Endometrial microvascular endothelial cells (primary cell): ENCODE measurements around the gene AKAP6. TPM values are rescaled to one million over a fixed set of nuclear protein-coding genes. Genes with fewer than 3 reads are reported as not detected.
"Not testable (repeated sequence)": the region's sequence is repeated elsewhere in the genome, so short reads cannot be mapped to it uniquely, and the experiment has no call there.

Source experiments
- in situ Hi-C: cut with HindIII; loops from 2 replicates; pipeline ENCODE4 v1.10.0; 2017; ENCODE audit warnings: low sequenced_read_pairs, low pct_unique_long_range_greater_than_20kb; ENCODE audit errors: inconsistent ontology term
- total RNA-seq: library from RNA; depleted of rRNA; stranded (reverse); fragments of >200 nt; gene quantifications from one replicate; pipeline ENCODE4 v1.2.3, GENCODE V29; 2015; ENCODE audit errors: inconsistent ontology term

AKAP6 gene
- total RNA-seq, 1 donor from 2014 or later: under 0.01 TPM

DNA sequence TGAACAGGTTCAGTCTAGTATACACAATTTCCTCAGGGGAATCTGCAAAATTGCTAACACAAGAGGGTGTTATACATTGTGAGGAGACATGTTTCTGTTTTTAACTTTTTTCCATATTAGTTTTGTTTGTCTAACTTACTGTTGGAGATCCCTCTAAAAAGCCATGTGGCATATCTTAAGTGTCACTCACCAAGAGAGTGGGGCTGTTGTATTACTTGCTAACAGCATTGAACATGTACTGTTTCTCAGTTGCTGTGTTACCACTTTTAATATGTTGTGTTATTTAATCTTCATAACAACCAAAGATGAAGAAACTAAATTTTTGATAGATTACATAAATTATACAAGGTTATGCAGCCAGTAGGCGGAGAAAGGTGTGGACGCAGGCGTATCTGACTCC, 455.3 kb downstream of the AKAP6 start:
- in situ Hi-C loops: no loop called here

DNA sequence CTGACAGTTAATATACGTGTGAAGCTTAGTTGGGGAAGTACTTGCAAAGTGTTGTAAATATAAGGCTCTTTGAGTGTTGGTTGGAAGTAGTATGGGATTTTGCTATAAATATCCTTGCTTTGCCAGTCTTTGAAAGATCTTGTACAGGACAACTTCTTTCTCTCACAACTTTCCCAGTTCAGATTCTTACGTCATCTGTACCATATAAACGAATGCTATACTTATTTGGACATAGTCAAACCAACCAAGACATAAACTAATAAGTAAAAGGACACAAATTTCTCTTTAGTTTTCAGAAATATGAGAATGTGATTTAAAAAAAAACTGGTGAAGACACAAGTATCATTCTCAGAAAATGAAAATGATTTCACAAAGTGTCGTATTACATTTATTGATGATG, 456.5 kb downstream of the AKAP6 start:
- in situ Hi-C loops: no loop called here

DNA sequence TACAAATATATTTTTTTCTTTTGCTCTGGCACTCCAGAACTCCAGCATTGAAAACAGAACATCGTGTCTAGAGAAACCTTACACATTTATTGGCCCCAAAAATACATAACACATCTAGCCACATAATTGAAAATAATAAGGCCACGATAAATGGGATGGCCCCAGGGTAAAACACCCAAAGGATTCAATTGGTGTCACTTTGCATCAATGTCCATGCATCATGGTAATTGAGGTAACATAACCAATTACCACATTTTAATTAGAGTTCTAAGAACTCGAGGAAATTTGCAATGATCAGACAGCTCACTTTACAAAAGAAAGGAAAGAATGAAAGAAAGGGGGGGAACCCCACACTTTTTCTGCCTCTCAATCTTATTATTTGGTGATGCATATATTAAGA, 457.8 kb downstream of the AKAP6 start:
- in situ Hi-C loops: no loop called here

DNA sequence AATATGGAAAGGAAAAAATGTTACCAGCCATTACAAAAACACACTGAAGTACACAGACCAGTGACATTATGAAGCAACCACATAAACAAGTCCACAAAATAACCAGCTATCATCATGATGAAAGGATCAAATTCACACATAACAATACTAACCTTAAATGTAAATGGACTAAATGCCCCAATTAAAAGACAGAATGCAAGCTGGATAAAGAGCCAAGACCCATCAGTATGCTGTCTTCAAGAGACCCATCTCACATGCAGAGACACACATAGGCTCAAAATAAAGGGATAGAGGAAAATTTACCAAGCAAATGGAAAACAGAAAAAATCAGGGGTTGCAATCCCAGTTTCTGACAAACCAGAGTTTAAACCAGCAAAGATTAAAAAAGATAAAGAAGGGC, 463.9 kb downstream of the AKAP6 start:
- in situ Hi-C loops: not testable (repeated sequence)

DNA sequence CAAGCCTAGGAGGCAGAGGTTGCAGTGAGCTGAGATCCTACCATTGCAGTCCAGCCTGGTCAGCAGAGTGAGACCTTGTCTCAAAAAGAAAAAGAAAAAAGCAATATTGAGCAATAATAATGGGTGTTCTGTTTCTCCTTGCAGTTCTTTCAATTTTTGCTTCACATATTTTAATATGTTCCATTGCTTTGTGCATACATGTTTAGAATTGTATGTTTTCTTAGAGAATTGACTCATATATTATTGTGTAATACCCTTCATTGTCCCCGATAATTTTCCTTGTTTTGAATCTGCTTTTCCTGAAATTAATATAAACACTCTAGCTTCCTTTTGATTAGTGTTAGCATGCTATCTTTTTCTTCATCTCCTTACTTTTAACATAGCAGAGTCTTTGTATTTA, 471.2 kb downstream of the AKAP6 start:
- in situ Hi-C loops: no loop called here

DNA sequence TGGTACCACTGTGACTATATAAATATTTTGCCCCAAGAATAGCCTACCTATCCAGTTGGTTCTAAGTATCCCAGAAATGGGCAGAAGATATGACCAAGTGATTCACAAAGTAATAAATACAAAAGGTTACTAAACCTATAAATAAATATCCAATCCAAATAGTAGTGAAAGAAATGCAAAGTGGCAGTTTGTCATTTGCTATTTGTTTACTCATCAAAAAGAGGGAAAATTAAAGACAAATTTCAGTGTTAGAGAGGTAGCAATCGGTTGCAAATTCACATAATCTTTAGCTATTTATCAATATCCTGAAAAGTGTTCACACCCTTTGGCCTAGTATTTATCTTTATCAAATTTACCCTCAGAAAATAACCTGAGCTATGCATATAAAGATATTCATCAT, 473.2 kb downstream of the AKAP6 start:
- in situ Hi-C loops: no loop called here

DNA sequence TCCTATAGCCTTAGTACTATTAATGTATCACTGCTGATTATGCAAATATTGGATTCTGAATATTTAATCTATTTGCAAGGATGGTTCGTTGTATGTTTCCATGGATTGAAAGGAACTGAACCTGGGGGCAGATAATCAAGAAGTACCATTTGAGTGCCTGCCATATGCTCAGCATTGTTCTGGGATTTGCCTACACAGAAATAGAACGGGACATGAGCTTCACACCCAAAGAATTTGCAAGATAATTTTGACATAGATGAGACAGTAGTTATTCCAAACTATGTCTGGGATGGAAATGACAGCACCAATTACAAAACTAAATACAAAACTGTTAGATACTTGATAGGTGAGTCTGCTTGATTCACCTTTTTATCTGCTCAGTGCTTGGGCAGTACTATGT, 476.9 kb downstream of the AKAP6 start:
- in situ Hi-C loops: no loop called here

DNA sequence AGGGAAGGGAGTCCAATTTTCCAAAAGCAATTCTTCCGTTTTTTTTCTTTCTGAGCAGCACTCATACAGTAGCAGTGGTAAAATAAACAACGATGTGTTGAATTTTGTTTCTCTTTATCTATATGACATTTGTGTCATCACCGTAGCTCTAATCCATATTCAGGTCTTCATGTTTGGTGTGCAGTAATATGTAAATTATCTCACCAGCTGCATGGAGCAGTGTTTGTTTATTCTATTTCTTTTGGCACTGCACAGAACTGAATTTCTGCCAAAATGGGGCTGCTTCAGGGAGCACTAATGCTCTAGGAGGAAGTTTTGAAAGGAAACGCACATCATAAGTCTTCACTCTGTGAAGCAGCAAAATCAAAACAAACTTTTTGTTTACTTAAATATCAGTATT, 479.5 kb downstream of the AKAP6 start:
- in situ Hi-C loops: no loop called here

DNA sequence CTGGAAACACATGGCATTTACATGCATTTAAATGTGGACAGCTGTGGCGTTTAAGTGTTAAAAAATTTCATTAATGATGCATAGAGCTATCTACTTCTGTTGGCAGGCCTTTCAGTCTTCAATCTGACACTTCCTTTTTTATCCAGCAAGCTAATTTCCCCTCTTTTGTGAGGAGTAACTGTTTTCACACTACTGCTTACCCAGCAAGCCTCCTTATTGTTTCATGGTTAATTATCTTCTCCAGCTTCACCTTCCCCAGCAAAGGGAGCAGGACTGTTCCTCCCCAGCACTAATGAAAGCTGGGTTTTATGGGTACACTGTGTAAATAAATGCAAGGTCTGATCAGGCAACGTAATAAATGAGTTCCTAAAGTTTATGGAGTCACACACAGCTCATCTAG, 480.2 kb downstream of the AKAP6 start:
- in situ Hi-C loops: no loop called here

DNA sequence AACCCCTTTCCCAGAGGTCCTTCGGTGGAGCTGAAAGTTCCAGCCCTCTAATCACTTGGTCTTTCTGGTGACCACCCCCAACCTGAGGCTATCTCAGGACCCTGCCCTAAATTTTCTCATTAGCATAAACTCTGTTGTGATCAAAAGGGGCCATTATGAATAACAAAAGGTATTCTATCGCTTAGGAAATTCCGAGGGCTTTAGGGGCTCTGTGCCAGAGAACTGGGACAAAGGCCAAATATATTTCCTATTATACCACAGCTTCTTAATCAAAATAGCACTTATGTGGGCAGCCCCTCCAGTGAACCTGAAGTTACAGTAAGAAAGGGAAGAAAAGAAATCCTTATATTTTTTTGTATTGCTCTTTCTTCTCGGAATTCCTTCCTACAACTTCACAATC, 484.3 kb downstream of the AKAP6 start:
- in situ Hi-C loops: no loop called here

DNA sequence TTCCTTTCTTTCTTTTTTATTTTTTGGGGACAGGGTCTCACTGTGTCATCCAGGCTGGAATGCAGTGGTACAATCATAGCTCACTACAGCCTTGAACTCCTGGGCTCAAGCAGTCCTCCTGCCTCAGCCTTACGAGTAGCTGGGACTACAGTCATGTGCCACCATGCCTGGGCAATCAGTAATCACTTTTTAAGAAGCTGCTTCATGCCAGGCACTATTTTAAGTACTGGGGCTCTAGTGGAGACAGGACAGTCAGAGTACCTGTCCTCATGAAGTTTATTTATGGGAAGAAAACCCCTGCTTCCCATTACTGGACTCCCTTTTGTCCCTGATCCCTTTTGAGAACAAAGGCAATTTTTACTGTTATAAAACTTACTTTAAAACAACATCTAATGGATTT, 485.6 kb downstream of the AKAP6 start:
- in situ Hi-C loops: no loop called here

DNA sequence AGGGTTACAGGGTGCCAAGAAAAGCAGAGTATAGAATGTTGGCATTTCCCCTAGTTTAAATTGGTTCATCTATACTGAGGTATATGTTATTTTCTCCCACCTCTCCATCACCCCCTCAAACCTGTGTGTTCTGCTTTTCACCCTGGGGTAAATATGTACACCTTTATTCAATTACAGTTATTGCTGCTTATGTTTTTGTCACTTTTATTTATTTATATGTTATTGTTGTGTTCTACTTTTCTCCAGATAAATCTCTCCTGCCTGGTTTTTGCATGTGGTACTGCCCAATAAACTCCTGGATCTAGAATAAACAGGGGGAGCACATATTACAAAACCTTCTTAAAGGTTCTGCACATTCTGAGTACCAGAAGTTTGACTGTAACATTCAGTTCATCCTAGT, 487.5 kb downstream of the AKAP6 start:
- in situ Hi-C loops: no loop called here

DNA sequence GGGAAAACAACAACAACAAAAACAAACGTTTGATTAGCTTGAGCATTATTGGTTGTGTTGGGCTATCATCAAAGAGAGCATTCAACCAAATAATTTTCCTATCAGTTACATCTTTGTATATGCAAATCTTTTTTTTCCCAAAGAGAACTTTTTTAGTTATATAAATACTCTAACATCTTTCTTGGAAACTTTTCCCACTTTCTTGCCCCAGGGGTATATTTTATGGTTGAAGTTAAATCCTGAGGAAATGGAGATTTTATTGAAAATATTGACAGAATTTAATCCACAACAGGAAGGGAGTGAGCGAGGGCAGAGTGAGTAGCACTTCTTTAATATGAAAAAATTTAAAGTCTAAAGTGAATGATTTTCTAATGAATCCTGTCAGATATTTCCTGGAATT, 488.7 kb downstream of the AKAP6 start:
- in situ Hi-C loops: no loop called here

DNA sequence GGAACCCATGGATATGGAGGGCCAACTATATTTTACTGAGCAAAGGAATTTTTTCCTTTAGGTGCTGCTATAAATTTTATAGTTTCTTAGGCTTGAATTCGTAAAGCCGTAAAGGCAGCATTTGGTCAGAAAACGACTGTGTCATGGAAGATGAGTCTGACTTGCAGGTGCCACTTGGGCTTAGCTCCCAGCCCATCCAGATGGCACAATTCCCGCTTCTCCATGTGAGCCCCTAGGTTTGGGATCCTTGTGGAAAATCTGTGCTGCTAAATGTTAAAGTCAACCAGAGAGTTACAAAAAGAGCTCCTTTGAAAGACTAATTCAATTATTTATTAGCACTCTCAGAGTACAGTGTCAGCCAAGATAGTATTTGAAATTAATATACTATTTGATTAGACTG, 489.5 kb downstream of the AKAP6 start:
- in situ Hi-C loops: no loop called here

DNA sequence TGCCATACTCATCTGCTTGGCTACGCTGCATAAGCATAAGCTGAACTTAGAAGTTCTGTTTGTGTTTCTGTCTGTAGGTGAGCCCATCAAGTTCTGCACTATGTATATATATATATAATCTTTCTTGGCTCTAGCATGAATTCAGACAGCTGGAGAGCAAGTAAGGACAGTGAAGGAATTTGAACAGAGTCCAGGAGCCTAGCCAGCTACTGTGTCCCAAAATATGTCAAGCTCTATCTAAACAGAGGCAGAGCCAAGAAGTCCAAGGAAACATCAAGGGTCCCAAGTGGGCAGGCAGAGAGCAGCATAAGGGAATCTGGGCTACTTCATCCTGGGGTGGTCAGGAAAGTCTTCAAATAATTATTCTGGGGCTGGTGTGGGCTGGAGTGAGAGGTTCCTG, 491.1 kb downstream of the AKAP6 start:
- in situ Hi-C loops: no loop called here

DNA sequence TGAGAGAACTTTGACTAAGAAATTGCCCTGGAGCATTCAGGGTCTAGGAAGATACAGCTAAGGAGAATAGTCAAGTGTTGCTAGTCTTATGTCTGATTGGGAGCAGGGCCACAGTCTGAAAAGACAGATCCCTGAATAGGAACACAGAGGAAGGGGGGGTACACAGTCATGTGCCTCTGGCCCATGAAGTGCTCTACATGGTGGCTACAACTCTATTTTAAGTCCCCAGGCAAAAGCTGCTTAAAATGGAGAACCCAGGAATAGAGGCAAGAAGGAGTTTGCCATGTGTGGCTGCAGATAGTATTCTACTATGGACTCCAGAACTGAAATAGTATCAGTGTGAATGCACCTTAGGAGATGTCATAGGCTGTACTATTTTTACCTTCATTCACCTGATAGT, 491.6 kb downstream of the AKAP6 start:
- in situ Hi-C loops: no loop called here

DNA sequence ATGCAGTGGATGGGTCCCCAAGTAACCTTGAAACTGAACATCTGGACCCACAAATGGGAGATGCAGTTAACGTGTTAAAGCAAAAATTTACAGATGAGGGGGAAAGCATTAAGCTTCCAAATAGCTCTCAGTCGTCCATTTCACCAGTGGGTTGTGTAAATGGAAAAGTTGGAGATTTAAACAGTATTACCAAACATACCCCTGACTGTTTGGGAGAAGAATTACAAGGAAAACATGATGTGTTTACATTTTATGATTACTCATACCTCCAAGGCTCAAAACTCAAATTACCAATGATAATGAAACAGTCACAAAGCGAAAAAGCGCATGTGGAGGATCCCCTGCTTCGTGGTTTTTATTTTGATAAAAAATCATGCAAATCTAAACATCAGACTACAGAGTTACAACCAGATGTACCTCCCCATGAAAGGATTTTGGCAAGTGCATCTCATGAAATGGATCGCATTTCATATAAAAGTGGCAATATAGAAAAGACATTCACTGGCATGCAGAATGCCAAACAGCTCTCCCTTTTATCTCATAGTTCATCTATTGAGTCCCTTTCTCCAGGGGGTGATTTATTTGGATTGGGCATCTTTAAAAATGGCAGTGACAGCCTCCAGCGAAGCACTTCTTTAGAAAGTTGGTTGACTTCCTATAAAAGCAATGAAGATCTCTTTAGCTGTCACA, 493.0 kb downstream of the AKAP6 start:
- in situ Hi-C loops: no loop called here

DNA sequence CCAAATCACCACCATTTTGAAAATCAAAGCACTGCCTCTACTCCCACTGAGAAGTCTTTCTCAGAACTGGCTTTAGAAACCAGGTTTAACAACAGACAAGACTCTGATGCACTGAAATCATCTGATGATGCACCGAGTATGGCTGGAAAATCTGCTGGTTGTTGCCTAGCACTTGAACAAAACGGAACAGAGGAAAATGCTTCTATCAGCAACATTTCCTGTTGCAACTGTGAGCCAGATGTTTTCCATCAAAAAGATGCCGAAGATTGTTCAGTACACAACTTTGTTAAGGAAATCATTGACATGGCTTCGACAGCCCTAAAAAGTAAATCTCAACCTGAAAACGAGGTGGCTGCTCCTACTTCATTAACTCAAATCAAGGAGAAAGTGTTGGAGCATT, 494.6 kb downstream of the AKAP6 start:
- in situ Hi-C loops: no loop called here

DNA sequence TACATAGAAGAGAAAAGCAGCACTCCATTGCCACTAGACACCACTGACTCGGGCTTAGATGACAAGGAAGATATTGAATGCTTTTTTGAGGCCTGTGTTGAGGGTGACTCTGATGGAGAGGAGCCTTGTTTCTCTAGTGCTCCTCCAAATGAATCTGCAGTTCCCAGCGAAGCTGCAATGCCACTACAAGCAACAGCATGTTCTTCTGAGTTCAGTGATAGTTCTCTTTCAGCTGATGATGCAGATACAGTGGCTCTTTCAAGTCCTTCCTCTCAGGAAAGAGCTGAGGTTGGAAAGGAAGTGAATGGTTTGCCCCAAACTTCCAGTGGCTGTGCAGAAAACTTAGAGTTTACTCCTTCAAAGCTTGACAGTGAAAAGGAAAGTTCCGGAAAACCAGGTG, 495.1 kb downstream of the AKAP6 start:
- in situ Hi-C loops: no loop called here

DNA sequence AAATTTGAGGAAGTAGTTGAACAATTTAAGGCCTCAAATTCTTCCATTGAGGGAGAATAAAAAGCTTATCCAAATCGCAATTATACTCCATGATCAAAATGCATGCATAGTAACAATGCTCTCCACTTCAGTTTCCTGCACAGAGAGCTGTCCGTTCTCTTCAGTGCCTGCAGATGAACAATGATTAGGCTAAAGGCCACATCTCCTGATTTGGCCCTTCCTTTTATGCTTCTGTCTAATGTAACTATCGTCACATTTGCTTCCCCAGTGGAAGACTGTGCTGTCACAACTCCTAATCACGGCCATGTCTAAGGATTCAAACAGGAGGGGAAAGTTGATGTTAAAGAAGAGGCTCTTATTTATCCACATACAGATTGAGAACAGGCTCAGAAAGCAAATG, 496.0 kb downstream of the AKAP6 start:
- in situ Hi-C loops: no loop called here

DNA sequence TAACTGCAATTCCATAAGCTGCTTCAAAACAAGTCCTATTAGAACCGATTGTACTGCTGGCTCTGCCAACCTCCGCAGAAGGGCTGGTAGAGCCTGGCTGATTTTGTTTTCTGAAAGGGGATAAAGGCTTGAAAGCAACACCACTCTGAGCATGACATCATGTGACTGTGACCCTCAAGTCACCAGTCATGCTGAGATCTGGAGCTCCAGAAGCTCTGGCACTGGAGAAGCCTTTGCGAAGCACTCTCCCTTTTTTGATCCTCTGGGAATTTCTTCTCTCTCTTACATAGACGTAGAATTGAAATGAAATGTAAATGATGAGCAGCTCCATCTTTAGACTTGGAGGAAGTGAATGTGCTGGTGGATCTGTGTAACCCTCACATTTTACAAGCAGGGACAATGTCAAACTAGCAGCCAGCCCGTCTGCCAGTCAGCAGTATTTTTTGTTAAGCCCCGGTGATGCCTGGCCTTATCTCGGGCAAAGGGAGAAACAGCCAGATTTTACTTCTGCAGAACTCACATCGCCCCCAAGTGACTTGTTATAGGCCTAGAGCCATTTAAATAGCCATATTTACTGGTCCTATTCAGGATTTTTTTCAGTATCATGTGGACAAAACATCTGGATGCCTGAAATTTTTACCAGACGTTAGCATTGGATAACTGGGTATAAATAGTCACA, 497.4 kb downstream of the AKAP6 start:
- in situ Hi-C loops: no loop called here
